Cerebellar nuclear complex (tissue), 1 donor: ENCODE data around the gene OAF.

Experiments
- DNase-seq, 2 experiments: peaks; one replicate each; lab custom pipeline; 2025; lab: John Stamatoyannopoulos, UW

OAF gene

DNA sequence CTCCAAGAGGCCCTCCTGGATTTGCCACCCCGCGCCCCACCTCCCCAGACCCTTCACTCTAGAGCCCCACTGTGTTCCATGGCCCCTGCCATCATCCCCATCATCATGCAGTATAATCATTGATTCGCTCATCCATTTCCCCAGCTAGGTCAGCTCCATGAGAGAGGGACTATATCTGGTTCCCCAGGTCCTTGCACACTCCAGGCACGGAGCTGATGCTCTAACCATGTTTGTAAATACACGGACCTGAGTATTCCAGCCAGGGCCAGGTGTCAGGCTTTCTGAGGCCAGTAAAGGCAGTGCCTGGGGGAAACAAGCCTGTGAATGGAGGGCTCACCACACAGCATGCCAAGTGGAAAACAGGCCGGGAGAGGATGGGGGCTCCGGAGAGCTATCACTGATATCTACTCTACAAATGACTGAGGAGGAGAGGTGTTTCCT is 27.1 kb upstream of the OAF start:
- DNase-seq, result no peak

DNA sequence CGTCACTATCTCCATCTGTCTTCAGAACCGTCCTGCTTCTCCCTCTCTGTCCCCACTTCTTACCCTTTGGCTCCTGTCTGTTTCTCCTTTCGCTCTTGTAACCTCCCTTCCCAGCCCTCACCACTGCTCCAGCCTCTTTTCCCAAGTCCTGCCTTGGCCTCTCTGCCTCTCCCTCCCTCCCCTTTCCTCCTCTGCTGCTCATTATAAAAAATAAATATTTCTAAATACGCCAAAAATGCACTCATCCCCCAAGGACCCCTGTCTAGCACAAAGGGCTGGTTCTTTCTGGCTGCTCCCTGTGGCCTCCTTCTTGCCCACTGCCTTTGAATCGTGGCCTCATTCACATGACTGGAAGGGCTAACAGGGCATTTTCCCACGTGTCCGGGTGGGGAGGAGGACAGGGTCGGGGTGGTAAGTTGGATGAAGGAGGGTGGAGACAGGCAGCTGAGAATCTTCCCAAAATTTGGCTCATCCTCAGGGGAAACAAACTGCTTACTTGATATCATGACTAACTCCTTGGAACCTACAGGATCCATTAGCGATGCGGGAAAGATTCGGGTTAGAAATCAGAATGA is 26.4 kb upstream of the OAF start:
- DNase-seq, result no peak

DNA sequence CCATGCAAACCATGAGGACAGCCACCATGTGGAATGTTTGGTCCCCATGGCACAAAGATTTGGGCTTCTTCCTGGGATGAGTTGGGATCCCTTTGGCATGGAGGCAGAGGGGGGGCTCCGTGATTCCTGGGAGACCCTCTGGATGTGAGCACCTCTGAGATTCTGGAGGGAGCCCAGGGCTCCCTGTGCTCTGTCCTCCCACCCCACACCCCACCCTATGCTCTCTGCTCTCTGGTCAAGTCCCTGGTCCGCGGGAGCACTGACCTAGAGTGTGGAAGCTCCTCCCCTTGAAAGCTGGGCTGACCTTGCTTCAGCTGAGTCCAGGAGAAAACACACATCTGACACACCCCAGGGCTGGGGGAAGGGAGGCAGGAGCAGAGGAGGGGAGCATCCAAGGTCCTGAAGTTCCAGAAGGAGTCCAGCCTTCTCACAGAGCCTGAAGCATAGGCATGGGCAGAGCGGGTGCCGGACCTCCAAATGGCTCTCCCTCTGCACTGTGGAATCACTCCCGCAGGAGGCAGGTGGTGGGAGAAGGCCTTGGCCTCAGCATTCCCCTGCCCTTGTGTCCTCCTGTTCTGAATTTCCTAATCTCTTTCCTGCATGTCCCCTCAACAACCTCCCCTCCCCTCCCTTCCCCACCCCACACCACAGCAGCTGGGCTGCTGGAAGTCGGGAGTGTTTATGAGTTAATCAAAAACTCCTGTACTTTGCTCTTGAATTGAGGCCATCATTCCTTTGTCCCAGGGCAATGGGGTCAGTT is 25.7 kb upstream of the OAF start:
- DNase-seq, result no peak

DNA sequence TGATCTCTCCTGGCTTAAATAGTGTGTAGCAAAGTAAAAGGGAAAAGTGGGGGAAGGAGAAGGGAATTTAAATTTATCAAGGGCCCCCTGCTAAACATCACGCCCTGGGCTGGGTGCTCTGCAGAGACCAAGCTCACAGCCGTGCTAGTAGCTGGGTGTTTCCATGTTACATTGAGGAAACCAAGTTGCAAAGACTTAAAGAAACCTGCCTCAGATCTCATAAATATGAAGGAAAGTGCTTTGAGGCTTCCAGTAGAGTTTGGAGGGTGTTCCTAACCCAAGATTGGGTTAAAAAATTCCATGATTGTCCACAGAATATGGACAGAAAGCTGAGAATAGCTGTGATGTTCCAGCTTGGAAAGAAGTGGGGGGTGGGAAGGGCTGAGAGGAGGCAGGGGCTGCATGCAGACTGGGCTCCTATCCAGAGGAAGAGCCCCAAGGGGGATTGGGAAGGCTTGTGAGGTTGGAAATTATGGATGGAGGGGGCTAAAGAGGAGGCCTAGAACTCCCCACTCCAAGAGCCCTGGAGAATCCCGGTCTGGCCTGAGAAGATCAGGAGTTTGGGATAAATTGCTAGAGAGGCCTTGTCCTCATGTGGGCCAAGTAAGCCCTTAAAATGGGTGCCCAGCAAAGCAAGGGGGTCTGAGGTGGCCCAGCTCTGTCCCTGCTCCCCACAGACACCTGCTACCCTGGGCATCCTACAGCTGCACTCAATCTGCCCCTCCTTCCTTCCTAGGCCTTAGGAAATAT is 25.0 kb upstream of the OAF start:
- DNase-seq, result no peak

DNA sequence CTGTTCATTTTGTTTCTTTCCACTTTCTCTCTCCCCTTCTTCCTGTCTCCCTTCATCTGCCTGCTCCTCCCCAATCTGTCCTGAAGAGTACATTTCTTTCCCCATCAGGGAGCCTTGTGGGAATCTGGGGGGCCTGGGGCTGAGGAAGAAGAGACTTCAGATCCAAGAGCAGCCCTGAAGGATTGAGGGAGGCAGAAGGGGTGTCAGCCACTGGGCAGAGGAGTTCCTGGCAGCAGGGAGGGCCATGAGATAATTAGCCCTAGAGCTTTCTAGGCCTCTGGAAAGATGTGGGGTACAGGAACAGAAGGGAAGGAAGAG is 24.4 kb upstream of the OAF start:
- no peak for DNase-seq

DNA sequence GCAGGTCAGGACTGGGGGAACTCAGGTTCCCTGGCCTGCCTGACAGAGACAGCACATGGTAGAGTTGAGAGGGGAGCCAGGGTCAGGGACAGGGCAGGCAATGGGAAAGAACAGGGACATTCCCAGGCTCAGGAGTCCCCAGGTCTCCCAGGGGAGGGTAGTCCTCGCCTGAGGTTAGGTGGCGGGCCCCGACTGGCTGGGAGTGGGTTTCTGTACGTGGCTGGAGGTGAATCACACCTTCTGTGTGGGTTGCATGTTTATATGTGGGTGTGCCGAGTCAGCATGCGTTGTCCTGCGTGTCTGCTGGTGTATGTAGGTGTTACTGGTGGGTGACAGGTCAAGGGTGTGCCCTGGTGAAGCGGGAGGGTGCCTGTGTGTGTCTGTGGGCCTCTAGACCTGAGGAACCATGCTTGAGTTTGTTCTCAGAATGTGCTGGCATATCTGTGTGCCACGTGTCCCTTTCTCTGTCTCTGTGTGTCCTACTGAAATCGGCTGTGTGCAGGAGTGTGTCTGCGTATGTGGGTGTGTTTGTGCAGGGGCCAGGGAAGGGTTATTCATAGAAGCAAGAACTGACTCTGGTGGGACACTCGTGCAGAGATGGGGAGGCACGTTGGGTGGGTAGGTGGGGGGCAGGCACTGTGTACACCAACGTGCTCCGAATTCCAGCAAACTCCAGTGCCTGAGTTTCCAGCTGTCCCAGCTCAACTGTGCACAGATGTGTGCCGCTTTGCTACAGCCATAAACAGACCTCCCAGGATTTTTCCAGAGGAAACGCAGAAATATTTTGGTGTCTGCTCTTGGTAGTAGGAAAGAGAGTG is 23.8 kb upstream of the OAF start:
- no peak for DNase-seq

DNA sequence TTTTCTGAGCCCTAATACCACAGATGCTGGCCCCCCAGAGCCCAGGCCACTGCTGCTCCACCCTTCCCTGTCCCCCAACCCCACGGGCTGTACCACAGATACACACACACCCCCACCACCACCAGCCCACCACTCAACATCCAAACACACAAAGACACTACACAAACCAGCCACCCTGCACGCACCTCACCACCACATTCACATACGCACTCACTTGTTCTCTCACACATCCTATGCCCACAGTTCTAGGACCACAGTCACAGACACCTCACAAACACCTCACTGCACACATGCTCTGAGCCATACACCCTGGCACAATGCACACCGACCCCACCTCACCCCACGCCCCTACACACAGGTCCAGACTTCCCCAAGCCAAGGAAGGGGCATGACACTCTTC is 22.5 kb upstream of the OAF start:
- DNase-seq, result no peak

DNA sequence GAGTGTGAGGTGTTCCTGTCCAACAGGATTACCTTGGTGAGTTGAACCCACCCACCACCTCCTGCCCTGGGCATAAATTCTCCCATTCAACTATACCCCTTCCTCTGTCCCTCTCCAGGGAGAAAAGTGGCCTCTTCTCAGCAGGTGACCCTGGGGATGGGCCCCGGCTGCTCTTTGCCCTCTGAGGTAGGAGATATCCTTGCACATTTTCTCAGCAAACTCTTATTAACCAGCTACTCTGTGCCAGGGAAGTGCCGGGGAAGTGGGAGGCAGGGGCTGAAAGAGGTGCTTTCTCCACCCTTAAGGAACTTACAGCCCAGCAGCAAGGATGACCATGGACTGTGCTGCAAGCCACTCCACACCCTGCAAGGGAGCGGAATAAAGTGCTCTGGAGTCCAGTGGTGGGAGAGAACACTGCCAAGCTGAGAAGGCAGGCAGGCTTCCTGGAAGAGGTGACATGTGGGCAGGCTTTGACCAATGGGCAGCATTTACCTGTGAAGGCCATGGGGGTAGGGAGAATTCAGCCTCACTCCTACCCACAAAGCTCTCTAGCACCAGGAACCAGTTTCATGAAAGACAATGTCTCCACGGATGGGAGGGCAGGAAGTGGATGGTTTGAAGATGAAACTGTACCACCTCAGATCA is 21.9 kb upstream of the OAF start:
- DNase-seq, result no peak

DNA sequence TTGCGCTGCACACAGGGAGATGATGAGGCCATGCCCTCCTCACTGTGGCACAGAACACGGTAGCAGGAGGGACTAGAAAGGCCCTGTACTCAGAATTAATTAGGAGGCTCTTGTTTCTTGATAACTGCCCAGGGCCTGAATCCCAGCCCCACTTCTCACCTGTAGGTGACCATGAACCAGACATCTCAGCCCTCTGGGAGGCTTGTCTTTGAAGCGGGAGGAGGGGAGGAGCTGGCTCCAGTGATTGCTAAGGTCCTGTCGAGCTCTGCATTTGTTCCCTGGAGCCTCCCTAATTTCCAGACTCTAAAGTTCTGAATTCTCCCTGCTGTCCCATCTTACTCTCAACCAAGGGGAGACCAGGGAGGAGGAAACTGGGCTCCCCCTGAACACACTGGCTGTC is 19.8 kb upstream of the OAF start:
- no peak for DNase-seq

DNA sequence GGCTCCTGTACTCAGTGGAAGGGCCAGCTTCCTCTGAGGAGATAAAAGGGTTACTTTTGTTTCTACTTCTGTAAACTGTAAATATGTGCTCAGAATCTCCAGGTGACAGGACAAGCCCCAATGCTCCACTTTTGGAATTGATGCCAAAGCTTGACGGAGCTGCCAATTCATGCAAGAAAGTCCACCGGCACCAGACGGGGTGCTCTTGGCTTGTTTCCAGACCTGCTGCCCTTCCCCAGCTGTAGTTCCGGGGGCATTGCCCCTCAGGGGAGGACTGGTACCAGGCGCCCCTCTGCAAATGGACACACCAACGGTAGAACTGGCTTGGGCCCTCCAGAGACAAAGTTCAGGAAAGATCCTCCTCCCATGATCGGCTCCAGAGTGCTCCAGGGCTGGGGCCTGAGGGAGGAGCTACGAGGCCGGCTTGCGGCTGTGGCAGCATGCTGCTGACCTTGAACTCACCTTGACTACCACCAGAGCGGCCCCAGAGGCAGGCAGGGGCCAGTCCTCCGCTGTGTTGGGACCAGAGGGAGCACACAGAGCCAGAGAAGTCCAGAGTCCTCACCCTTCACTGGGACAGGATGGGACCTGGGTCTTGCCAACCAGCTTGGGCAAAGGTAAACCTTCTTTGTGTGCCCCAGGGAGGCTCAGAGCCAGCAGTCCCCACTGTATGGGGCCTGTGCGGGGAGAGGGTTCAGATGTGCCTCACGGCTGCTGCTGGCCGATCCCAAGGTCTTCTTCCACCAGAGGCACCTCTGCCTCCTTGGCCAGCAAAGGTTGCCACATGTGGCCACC is 17.8 kb upstream of the OAF start:
- no peak for DNase-seq

DNA sequence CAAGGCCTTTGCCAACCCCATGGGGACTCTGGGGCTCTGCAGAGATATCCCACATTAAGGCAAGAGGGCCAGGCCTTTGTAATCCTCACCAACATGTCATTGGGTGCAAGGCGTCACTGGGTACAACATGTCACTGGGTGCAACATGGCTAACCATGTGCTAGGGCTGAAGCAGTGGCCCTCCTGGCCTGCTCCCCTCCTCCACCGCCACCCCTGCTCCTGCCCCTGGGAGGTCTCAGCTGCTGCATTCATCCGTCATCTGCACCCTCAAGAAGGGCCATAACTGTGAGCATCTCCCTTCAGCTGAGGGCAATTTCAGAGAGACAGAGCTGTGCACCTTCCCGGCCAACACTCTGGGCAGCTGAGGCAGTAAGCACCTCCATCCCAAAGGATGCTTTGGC is 16.7 kb upstream of the OAF start:
- DNase-seq, result no peak

DNA sequence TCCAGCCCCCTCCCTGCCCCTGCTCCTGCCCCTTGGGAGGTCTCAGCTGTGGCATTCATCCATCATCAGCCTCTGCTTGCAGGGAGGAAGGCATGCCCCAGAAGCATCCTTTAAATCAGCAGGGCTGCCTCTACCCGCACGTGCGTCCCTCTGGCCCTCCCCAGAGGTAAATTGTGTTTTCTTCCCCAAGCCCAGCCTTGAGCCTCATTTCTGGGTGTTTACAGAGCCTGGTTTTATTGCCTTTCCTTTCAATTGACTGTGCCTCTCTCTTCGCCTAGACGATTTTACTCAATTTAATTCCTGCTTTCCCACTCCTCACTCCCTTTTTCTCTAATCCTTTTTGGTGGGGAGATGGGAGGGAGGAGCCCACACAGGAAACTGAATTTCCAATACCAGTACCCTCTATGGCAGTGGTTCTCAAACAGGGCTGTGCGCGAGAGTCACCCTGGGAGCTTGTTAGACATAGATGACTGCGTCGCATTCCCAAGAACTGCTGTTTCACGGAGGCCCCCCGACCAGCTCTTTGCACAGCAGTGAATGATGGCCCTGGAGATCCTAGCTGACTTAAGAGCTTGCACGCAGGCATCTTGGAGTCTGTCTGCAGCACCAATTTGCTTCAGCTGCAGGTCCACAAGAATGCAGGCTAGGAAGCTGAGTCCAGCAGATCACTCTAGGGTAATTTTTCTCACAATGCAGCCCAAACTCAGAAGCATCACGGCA is 15.1 kb upstream of the OAF start:
- no peak for DNase-seq

DNA sequence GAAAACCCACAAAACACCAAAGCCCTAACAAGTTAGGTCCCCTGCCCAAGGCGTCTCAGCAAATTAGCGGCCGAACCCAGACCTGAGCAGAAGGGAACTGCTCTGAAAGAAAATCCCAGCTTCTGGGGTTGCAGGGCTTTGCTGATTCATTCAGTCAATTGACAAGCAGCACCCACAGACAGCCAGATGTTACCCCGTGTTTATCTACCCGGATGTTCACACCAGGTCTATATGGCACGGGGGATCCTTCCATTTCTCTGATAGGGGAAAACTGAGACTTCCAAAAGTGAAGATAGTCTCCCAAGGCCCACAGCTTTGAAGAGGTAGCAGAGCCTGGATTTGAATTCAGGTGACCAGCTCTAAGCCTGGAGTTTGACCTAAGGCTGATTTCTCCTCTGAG is 14.0 kb upstream of the OAF start:
- DNase-seq, result no peak

DNA sequence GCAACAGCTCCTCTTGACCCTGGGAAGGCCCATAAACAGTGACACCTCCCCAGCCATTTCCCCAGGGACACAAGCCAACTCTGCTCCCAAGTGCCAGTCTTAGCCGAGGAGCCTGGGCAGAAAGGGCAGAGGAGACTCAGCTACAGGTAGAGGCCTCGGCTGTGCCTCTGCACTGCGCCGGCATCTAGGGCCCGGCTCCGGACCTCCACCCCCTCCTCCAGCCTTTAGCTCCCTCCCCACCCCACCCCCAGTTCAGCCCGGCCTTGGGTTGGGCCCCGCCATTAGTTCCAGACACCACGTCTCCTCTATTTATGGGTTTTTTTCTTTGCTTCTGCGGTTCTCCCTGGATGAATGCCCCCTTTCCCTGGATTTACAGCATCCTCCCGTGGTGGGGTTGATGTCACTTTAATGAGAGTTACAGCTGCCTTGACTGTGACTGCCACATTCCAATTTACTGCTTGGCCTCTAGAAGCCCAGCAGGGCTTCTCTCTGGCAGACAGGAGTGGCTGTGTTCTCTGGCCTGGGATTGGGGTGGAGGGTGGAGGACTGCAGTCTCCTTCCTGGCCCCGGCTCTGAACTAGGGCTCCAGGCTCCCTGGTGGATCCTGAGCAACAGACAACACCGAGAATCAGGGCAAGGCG is 13.5 kb upstream of the OAF start:
- no peak for DNase-seq

DNA sequence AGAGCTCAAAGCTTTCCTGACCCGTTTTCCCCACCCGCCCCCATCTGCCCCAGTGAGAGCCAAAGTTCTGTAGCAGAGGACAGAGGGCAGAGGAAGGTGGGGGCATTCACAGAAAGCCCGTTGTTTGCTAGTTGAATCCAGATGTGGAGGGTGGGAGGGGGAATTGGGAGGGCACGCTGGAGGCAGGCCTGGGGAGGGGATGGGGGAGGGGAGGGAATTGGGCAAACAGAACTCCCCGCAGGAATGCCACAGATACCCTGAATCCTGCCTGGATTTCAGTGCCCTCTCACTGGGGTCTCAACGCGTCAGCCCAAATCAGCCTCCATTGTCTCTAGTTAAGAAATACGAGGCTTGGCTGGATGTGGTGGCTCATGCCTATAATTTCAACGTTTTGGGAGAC is 12.9 kb upstream of the OAF start:
- no peak for DNase-seq

DNA sequence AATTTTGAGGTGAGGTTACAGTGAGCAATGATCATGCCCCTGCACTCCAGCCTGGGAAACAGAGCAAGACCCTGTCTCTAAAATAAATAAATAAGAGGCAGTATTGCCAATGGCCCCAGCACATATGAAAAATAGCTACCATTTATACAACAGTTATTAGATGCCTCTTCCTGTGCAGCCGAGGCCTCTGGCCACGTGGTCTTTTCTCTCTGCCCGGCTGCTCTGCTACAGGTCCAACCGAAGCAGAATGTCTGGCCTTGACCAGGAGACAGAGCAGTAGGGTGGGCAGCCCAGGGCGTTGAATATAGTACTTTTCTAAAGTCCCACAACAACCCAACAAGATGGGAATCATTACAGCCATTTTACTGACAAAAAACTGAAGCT is 12.4 kb upstream of the OAF start:
- DNase-seq, result no peak

DNA sequence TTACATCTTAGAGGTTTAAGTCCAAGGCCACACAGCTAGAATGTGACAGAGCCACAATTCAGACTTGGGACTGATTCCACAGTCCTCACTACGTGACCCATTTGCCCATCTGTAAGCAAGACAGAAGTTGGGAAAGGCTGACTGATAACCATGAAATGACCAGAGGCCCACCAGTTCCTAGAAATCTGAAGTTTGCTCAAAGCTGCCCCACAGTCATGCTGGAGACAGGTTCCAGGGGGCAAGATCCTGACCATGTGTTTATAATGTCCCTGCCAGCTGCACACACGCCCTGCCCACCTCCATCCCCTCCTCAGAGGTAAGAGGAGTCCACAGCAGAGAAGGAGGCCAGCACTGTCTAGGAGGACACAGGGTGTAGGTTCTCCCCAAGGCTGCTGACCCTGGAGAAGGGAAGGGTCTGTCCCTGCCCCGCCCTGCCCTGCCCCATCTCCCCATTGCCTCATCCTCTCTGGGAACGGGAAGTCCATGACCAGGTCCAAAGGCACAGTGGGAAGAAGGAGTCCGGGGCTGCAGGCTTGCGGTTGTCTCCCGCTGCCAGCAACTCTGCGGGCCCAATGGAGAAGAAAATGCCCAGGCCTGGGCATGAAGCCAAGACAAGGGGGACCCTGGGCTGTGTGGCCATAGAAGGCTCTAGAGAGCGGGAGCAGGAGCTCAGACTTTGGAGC is 11.9 kb upstream of the OAF start:
- no peak for DNase-seq

DNA sequence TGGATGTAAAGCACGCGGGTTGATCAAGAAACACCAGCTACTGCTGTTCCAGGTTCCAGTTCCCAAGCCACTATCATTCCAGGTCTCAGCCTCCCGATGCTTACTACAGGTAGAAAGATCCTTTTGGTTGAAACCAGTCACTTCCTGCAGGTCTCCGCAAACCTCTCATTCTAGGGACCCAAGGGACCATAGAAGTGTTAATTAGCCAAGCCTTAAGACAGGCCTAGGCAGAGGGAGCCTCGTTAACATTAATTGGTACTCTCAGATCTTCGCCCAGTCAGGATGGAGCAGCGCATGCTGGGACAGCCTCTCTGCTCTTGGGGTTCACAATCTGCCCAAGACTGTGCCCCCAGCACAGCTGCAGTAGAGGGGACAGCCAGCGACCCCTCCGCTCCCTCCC is 11.2 kb upstream of the OAF start:
- DNase-seq, result no peak

DNA sequence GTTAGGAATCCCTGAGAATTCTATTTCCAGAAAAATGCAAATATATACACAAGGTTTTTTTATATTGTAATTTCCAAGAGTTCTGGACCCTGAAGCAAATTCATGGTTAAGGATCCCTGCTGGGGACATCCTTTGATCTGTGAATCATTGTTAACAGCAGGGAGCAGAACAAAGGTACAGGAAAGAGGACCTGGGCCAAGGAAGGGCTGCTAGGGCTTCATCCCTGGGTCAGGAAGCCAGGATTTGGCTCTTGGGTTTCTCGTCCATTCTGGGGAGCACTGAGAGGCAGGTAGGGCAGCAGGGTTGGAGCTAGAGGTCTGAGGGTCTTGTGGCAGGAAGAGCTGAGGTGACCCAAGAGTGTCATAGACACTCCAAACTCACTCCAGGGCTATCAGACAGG is 10.2 kb upstream of the OAF start:
- DNase-seq, result no peak

DNA sequence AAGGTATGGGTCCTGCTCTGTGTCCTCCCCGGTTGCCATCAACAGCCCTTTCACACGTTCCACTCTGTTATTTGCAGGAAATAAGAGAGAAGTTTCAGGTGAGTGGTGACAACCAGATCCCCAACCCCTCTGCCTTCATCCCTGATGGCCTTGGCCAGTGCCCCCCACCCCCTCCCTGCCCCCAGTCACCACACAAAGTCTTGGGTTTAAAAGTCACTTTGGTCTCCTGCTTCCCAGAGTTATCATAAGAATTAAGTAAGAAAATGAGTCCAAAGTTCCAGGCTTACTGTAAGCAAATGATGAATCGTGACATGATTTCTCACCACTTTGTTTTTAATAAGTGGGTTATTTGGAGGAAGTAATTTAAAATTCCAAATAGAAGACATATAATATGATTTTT is 9.2 kb upstream of the OAF start:
- DNase-seq, result no peak
